Small intestine (tissue), 7 donors: ENCODE data around the gene PRDM11. TPM values are rescaled to one million over a fixed set of nuclear protein-coding genes. Genes with fewer than 3 reads are reported as not detected.

ENCODE experiments used
- DNase-seq, 2 donors: peaks; one replicate each; pipeline versions ENCODE4 v3.0.0 to v3.0.0-alpha.2; 2013
- FAIRE-seq: peaks from 2 replicates; lab custom pipeline; 2012; peaks lifted over from hg19 to GRCh38; lab: Jason Lieb, UNC
- H3K27ac ChIP-seq, 3 donors: one replicate each; pipeline ENCODE4 v1.5.1; 2013; ENCODE audit warnings: low read length in 2 of 3, mild to moderate bottlenecking in 2 of 3, control low read depth in 1 of 3, inconsistent platforms in 1 of 3, low read depth in 1 of 3, moderate library complexity in 1 of 3
- H3K27me3 ChIP-seq, 3 donors: one replicate each; pipeline ENCODE4 v1.6.1; 2013; ENCODE audit warnings: low read length in 3 of 3, inconsistent platforms in 1 of 3; ENCODE audit not compliant: control insufficient read depth in 3 of 3, insufficient read depth in 3 of 3
- H3K36me3 ChIP-seq, 3 donors: one replicate each; pipeline ENCODE4 v1.6.1; 2013; ENCODE audit warnings: low read length in 3 of 3, inconsistent platforms in 1 of 3, low read depth in 1 of 3, mild to moderate bottlenecking in 1 of 3, moderate library complexity in 1 of 3; ENCODE audit not compliant: control insufficient read depth in 3 of 3, insufficient read depth in 2 of 3
- H3K4me1 ChIP-seq, 3 donors: one replicate each; pipeline ENCODE4 v1.6.1; 2013; ENCODE audit warnings: low read length in 2 of 3, inconsistent platforms in 1 of 3, low read depth in 1 of 3, mild to moderate bottlenecking in 1 of 3, moderate library complexity in 1 of 3; ENCODE audit not compliant: control insufficient read depth in 3 of 3, insufficient read depth in 2 of 3
- H3K4me3 ChIP-seq, 3 donors: one replicate each; pipeline ENCODE4 v1.5.1; 2013; ENCODE audit warnings: low read length in 3 of 3, control low read depth in 1 of 3, inconsistent platforms in 1 of 3, low read depth in 1 of 3, mild to moderate bottlenecking in 1 of 3, moderate library complexity in 1 of 3
- H3K9me3 ChIP-seq, 2 donors: one replicate each; pipeline ENCODE4 v1.6.1; 2013; ENCODE audit warnings: low read depth in 1 of 2, low read length in 1 of 2; ENCODE audit not compliant: control insufficient read depth in 2 of 2, insufficient read depth in 1 of 2
- WGBS, 3 donors: extraction: QIAGEN DNeasy Blood & Tissue Kit; methylation state at CpG; one replicate each; pipeline ENCODE4 v1.1.7; 2013; 5-methylcytosine and 5-hydroxymethylcytosine counted together
- polyA plus RNA-seq, 4 donors: library from polyadenylated mRNA; stranded (reverse) in 3 of 4; unstranded in 1 of 4; fragments of 200-250 nt in 3 of 4; fragments of 120-200 nt in 1 of 4; gene quantifications; one replicate each; pipeline versions ENCODE4 v1.2.1 to v1.2.3, GENCODE V29; 2013
- donor health status: healthy with polysubstance abuse.
- donor health status: control.
- donor health status: control.
- donor health status: Bipolar disorder and iron deficiency.
- donor health status: healthy.

The PRDM11 gene
- polyA plus RNA-seq, 4 donors, result 0.45 to 20.4 (median 3.2) TPM

GRCh38 chr11:45145083-45145378, 1.4 kb upstream of the PRDM11 start:
- no peak overlapping the region for H3K27ac ChIP-seq
- peaks cover 0 to 6% of the 10 kb centered on the region in 2 donors for H3K9me3 ChIP-seq
- WGBS, 3 donors, result 28 to 55% (median 33%) methylated on average over 3 of the region's 3 CpGs
- peaks cover 5 to 21% (median 6%) of the 10 kb centered on the region in 3 donors for H3K4me1 ChIP-seq
- H3K36me3 ChIP-seq, result peaks cover 0 to 6% (median 0%) of the 10 kb centered on the region in 3 donors
- H3K27me3 ChIP-seq, result peaks cover 0 to 13% (median 0%) of the 10 kb centered on the region in 3 donors
- DNase-seq (no peak), FAIRE-seq (no peak)
- no peak overlapping the region for H3K4me3 ChIP-seq

GRCh38 chr11:45145379-45146071, 914 bp upstream of the PRDM11 start:
- peak; percentile 57 to 74 for DNase-seq
- Histone ChIP-seq H3K27ac (peak overlapping the region in 1 of 3 donors; percentile 94), H3K27me3 (peaks cover 0 to 13% (median 0%) of the 10 kb centered on the region in 3 donors), H3K4me1 (peaks cover 5 to 21% (median 6%) of the 10 kb centered on the region in 3 donors), H3K36me3 (peaks cover 0 to 6% (median 0%) of the 10 kb centered on the region in 3 donors), H3K9me3 (peaks cover 0 to 6% of the 10 kb centered on the region in 2 donors), H3K4me3 (peak overlapping the region; percentile 56 to 89 (median 75))
- no peak for FAIRE-seq
- 14 to 30% (median 21%) methylated on average over 21 to 23 of the region's 23 CpGs for WGBS, 3 donors

GRCh38 chr11:45147017-45147728, 734 bp downstream of the PRDM11 start:
- H3K36me3 ChIP-seq, result peaks cover 0 to 11% (median 0%) of the 10 kb centered on the region in 3 donors
- no peak for FAIRE-seq
- peak; percentile 94 to 97 for DNase-seq
- peak overlapping the region; percentile 56 to 89 (median 75) for H3K4me3 ChIP-seq
- peaks cover 5 to 24% (median 6%) of the 10 kb centered on the region in 3 donors for H3K4me1 ChIP-seq
- H3K9me3 ChIP-seq, result peaks cover 0 to 6% of the 10 kb centered on the region in 2 donors
- peak overlapping the region; percentile 91 to 94 (median 94) for H3K27ac ChIP-seq
- 1% methylated on average over 42 to 88 of the region's 88 CpGs for WGBS, 3 donors
- peaks cover 0 to 13% (median 0%) of the 10 kb centered on the region in 3 donors for H3K27me3 ChIP-seq

- DNase-seq (peak in 1 of 2 donors; percentile 28), FAIRE-seq (no peak)
- Histone ChIP-seq H3K4me3 (peak overlapping the region; percentile 56 to 89 (median 75)), H3K27me3 (peaks cover 0 to 13% (median 0%) of the 10 kb centered on the region in 3 donors), H3K27ac (peak overlapping the region in 1 of 3 donors; percentile 94), H3K4me1 (peaks cover 5 to 24% (median 6%) of the 10 kb centered on the region in 3 donors), H3K9me3 (peaks cover 0 to 6% of the 10 kb centered on the region in 2 donors), H3K36me3 (peaks cover 0 to 14% (median 0%) of the 10 kb centered on the region in 3 donors)
- 43 to 70% (median 56%) methylated on average over 12 of the region's 12 CpGs for whole genome bisulfite sequencing, 3 donors
Measured at GRCh38 chr11:45147891-45148675, 1.6 kb downstream of the PRDM11 start.

- 84 to 87% (median 85%) methylated on average over 8 of the region's 8 CpGs for WGBS, 3 donors
- peaks cover 5 to 27% (median 6%) of the 10 kb centered on the region in 3 donors for H3K4me1 ChIP-seq
- H3K27me3 ChIP-seq, result peaks cover 0 to 5% (median 0%) of the 10 kb centered on the region in 3 donors
- peaks cover 0 to 6% of the 10 kb centered on the region in 2 donors for H3K9me3 ChIP-seq
- no peak overlapping the region for H3K27ac ChIP-seq
- FAIRE-seq (no peak), DNase-seq (no peak)
- H3K4me3 ChIP-seq, result no peak overlapping the region
- peaks cover 0 to 23% (median 0%) of the 10 kb centered on the region in 3 donors for H3K36me3 ChIP-seq
Measured at GRCh38 chr11:45149483-45150056, 3.1 kb downstream of the PRDM11 start.

- Histone ChIP-seq H3K9me3 (peaks cover 0 to 6% of the 10 kb centered on the region in 2 donors), H3K36me3 (peaks cover 0 to 23% (median 0%) of the 10 kb centered on the region in 3 donors), H3K27me3 (no peaks in the 10 kb centered on the region), H3K4me1 (peaks cover 5 to 30% (median 6%) of the 10 kb centered on the region in 3 donors), H3K27ac (no peak overlapping the region), H3K4me3 (no peak overlapping the region)
- WGBS, 3 donors, result 90 to 95% (median 94%) methylated on average over 2 of the region's 2 CpGs
- no peak for DNase-seq
- FAIRE-seq, result no peak
Measured at GRCh38 chr11:45150301-45150700, 3.9 kb downstream of the PRDM11 start.

- 88 to 95% (median 95%) methylated on average over 4 of the region's 4 CpGs for whole genome bisulfite sequencing, 3 donors
- peaks cover 0 to 24% (median 0%) of the 10 kb centered on the region in 3 donors for H3K36me3 ChIP-seq
- peaks cover 3 to 27% (median 5%) of the 10 kb centered on the region in 3 donors for H3K4me1 ChIP-seq
- FAIRE-seq (no peak), DNase-seq (no peak)
- no peak overlapping the region for H3K4me3 ChIP-seq
- H3K27me3 ChIP-seq, result no peaks in the 10 kb centered on the region
- H3K9me3 ChIP-seq, result peaks cover 0 to 6% of the 10 kb centered on the region in 2 donors
- H3K27ac ChIP-seq, result no peak overlapping the region
Measured at GRCh38 chr11:45150943-45151342, 4.5 kb downstream of the PRDM11 start.
